MM.1S (cell line): Measurements from ENCODE around the gene GMPR.

ENCODE experiments used
- DNase-seq: peaks from one replicate; pipeline ENCODE4 v3.0.0-alpha.2; 2015
- H2AFZ ChIP-seq: fragments of 300-600 bp; sonication (generic); 2 replicates; pipeline ENCODE4 v1.6.0; 2016; ENCODE audit warnings: antibody characterized with exemption, low read length
- H3F3A ChIP-seq: fragments of 300-600 bp; sonication (generic); 2 replicates; pipeline ENCODE4 v1.6.1; 2016; ENCODE audit warnings: mild to moderate bottlenecking, antibody characterized with exemption, low read length, moderate library complexity, mixed read lengths; ENCODE audit not compliant: insufficient read depth
- H3K27ac ChIP-seq: fragments of 300-600 bp; sonication (generic); 2 replicates; pipeline ENCODE4 v1.5.1; 2016; ENCODE audit warnings: mild to moderate bottlenecking, low read length
- H3K27me3 ChIP-seq: fragments of 300-600 bp; sonication (generic); replicated peaks from 2 replicates; pipeline ENCODE4 v1.6.0; 2016; ENCODE audit warnings: low read length; ENCODE audit not compliant: insufficient read depth
- H3K36me3 ChIP-seq: fragments of 300-600 bp; sonication (generic); replicated peaks from 2 replicates; pipeline ENCODE4 v1.6.1; 2016; ENCODE audit warnings: mild to moderate bottlenecking, low read length, mixed read lengths; ENCODE audit not compliant: insufficient read depth
- H3K4me1 ChIP-seq: fragments of 300-600 bp; sonication (generic); 2 replicates; pipeline ENCODE4 v1.6.1; 2016; ENCODE audit warnings: low read length, mixed read lengths
- H3K4me2 ChIP-seq: fragments of 300-600 bp; sonication (generic); 2 replicates; pipeline ENCODE4 v1.6.0; 2016; ENCODE audit warnings: low read depth, low read length
- H3K4me3 ChIP-seq: fragments of 300-600 bp; sonication (generic); 2 replicates; pipeline ENCODE4 v1.5.1; 2016; ENCODE audit warnings: low read length, mixed read lengths
- H3K79me2 ChIP-seq: fragments of 300-600 bp; sonication (generic); 2 replicates; pipeline ENCODE4 v1.6.1; 2016; ENCODE audit warnings: mixed run types, low read length, mixed read lengths
- H3K9ac ChIP-seq: fragments of 300-600 bp; sonication (generic); 2 replicates; pipeline ENCODE4 v1.6.1; 2016; ENCODE audit warnings: low read length, mixed read lengths
- H3K9me2 ChIP-seq: fragments of 300-600 bp; sonication (generic); replicated peaks from 2 replicates; pipeline ENCODE4 v1.6.1; 2016; ENCODE audit warnings: mild to moderate bottlenecking, low read length, mixed read lengths; ENCODE audit not compliant: insufficient read depth
- H3K9me3 ChIP-seq: fragments of 300-600 bp; sonication (generic); replicated peaks from 2 replicates; pipeline ENCODE4 v1.6.1; 2016; ENCODE audit warnings: mild to moderate bottlenecking, low read length, mixed read lengths; ENCODE audit not compliant: insufficient read depth
- H4K20me1 ChIP-seq: fragments of 300-600 bp; sonication (generic); 2 replicates; pipeline ENCODE4 v1.6.1; 2016; ENCODE audit warnings: mild to moderate bottlenecking, low read length, moderate library complexity, mixed read lengths; ENCODE audit not compliant: insufficient read depth
- EZH2 ChIP-seq: fragments of 300-600 bp; sonication (generic); optimal IDR thresholded peaks from 2 replicates; pipeline ENCODE3; 2017; ENCODE audit warnings: low read depth, mild to moderate bottlenecking, antibody characterized with exemption, low read length, mixed read lengths
- EZH2phosphoT487 ChIP-seq: fragments of 300-600 bp; sonication (generic); IDR thresholded peaks from 2 replicates; pipeline ENCODE4 v1.6.1; 2018; ENCODE audit warnings: antibody characterized with exemption, low read length
- TF ChIP-seq, protein P1 (sequence below): fragments of 300-600 bp; sonication (generic); IDR thresholded peaks from 2 replicates; pipeline ENCODE4 v1.5.1; 2016; ENCODE audit warnings: antibody characterized with exemption, low read length, mixed read lengths

The GMPR gene

DNA sequence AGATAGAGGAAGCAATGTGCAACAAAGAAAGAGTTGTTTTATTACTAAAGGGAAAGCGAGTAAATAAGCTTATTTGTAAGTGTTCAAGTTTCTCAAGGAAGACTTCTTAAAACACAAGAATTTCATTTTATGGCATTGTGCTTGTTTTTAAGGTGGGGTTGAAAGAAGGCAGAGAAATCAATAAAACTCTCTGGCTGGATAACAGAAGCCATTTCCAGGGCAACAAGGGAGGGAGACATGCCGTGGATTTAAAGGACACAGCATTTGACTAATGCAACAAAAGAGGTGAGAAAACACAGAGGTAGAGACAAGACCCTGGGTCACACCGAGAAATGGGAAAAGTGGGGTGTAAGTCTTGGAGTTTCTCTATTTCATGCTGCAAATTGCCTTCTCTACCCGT is 28.8 kb upstream of the GMPR start:
- no peak overlapping the region for H3K9ac ChIP-seq
- no peak overlapping the region for H3K4me3 ChIP-seq
- H3K27ac ChIP-seq = no peak overlapping the region
- no peaks in the 10 kb centered on the region for H3K4me1 ChIP-seq
- TF ChIP-seq EZH2 (no peak), EZH2phosphoT487 (no peak)
- TF ChIP-seq, protein P1, sequence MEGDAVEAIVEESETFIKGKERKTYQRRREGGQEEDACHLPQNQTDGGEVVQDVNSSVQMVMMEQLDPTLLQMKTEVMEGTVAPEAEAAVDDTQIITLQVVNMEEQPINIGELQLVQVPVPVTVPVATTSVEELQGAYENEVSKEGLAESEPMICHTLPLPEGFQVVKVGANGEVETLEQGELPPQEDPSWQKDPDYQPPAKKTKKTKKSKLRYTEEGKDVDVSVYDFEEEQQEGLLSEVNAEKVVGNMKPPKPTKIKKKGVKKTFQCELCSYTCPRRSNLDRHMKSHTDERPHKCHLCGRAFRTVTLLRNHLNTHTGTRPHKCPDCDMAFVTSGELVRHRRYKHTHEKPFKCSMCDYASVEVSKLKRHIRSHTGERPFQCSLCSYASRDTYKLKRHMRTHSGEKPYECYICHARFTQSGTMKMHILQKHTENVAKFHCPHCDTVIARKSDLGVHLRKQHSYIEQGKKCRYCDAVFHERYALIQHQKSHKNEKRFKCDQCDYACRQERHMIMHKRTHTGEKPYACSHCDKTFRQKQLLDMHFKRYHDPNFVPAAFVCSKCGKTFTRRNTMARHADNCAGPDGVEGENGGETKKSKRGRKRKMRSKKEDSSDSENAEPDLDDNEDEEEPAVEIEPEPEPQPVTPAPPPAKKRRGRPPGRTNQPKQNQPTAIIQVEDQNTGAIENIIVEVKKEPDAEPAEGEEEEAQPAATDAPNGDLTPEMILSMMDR = no peak
- H3K9me3 ChIP-seq = no peaks in the 10 kb centered on the region
- H3K36me3 ChIP-seq = no peaks in the 10 kb centered on the region
- H3K4me2 ChIP-seq = no peak overlapping the region
- H3F3A ChIP-seq = no peaks in the 10 kb centered on the region
- no peak for DNase-seq
- H3K79me2 ChIP-seq = no peaks in the 10 kb centered on the region
- H3K9me2 ChIP-seq = no peaks in the 10 kb centered on the region
- no peaks in the 10 kb centered on the region for H4K20me1 ChIP-seq
- H2AFZ ChIP-seq = no peak overlapping the region
- no peaks in the 10 kb centered on the region for H3K27me3 ChIP-seq

DNA sequence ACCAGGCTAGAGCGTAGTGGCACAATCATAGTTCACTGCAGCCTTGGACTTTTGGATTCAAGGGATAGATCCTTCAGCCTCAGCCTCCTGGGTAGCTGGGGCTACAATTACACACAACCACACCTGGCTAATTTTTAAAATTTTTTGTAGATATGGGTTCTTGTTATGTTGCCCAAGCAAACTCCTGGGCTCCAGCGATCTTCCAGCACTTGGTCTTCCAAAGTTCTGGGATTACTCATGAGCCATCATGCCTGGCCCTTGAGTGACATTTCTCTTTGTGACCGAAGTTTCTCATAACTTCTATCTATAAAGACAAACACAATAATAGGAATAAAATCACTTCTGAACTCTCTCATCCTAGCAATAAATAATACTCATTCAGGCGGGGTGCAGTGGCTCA is 26.1 kb upstream of the GMPR start:
- Histone ChIP-seq H3F3A (no peaks in the 10 kb centered on the region), H3K27me3 (no peaks in the 10 kb centered on the region), H3K36me3 (no peaks in the 10 kb centered on the region), H3K4me1 (no peaks in the 10 kb centered on the region), H4K20me1 (no peaks in the 10 kb centered on the region), H3K9me2 (no peaks in the 10 kb centered on the region), H3K4me2 (no peak overlapping the region), H2AFZ (no peak overlapping the region), H3K9ac (no peak overlapping the region), H3K9me3 (no peaks in the 10 kb centered on the region), H3K4me3 (no peak overlapping the region), H3K79me2 (no peaks in the 10 kb centered on the region), H3K27ac (no peak overlapping the region)
- TF ChIP-seq EZH2 (no peak), EZH2phosphoT487 (no peak)
- TF ChIP-seq, protein P1 = no peak
- DNase-seq = no peak

DNA sequence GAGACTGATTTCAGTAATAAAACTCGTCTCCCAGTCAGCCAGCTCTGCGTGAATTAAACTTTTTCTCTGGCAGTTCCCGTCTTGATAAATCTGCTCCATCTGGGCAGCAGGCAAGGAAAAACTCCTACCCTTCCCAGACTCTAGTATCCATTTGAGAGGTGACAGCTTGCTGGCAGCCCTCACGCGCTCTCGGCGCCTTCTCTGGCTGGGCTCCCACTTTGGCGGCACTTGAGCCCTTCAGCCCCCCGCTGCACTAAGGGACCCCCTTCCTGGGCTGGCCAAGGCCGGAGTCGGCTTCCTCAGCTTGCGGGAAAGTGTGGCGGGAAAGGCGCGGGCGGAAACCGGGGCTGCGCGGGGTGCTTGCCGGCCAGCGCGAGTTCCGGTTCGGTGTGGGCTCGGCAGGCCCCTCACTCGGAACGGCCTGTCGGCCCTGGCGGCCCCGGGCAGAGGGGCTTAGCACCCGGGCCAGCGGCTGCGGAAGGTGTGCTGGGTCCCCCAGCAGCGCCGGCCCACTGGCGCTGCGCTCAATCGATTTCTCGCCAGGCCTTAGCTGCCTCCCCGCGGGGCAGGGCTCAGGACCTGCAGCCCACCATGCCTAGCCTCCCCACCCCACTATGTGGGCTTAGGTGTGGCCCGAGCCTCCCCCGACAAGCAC is 21.8 kb upstream of the GMPR start:
- no peaks in the 10 kb centered on the region for H3K36me3 ChIP-seq
- H3F3A ChIP-seq = no peaks in the 10 kb centered on the region
- no peak overlapping the region for H3K4me2 ChIP-seq
- H3K4me3 ChIP-seq = no peak overlapping the region
- no peak overlapping the region for H2AFZ ChIP-seq
- DNase-seq = no peak
- no peaks in the 10 kb centered on the region for H4K20me1 ChIP-seq
- H3K9me3 ChIP-seq = no peaks in the 10 kb centered on the region
- H3K27me3 ChIP-seq = no peaks in the 10 kb centered on the region
- no peaks in the 10 kb centered on the region for H3K9me2 ChIP-seq
- TF ChIP-seq EZH2 = no peak
- TF ChIP-seq, protein P1 = no peak
- no peak for TF ChIP-seq EZH2phosphoT487
- H3K4me1 ChIP-seq = peaks cover 5% of the 10 kb centered on the region; the same call in 1 of the 2 replicates
- no peaks in the 10 kb centered on the region for H3K79me2 ChIP-seq
- H3K9ac ChIP-seq = no peak overlapping the region
- no peak overlapping the region for H3K27ac ChIP-seq
